ENCODE data around the gene RPS29.
"Not testable (repeated sequence)": the region's sequence is repeated elsewhere in the genome, so short reads cannot be mapped to it uniquely, and the experiment has no call there.

The RPS29 gene

GRCh38 chr14:49619730-49620129, 33.5 kb upstream of the RPS29 start:
- H3K36me3 ChIP-seq (ENCODE audit: insufficient read depth, low read length) = peaks cover 18% of the 10 kb centered on the region
- H3K9me3 ChIP-seq (replicated peaks; ENCODE audit: low read length) = no peaks in the 10 kb centered on the region
- peak overlapping the region; percentile 97 for H3K9ac ChIP-seq (ENCODE audit: low read depth, low read length)
- no peaks in the 10 kb centered on the region for H3K27me3 ChIP-seq (ENCODE audit: control insufficient read depth, insufficient read depth, low read length)
- peaks cover 48% of the 10 kb centered on the region for H3K4me1 ChIP-seq (ENCODE audit: control insufficient read depth, insufficient read depth, low read length)
- peak overlapping the region; percentile 92 for H3K4me3 ChIP-seq (ENCODE audit: low read length)
- H3K4me2 ChIP-seq (ENCODE audit: low read length) = peak overlapping the region; percentile 88

- Histone ChIP-seq H3K4me2 (ENCODE audit: low read length) (peak overlapping the region; percentile 88), H3K4me1 (ENCODE audit: control insufficient read depth, insufficient read depth, low read length) (peaks cover 45% of the 10 kb centered on the region), H3K9ac (ENCODE audit: low read depth, low read length) (peak overlapping the region; percentile 97), H3K36me3 (ENCODE audit: insufficient read depth, low read length) (peaks cover 18% of the 10 kb centered on the region), H3K4me3 (ENCODE audit: low read length) (peak overlapping the region; percentile 92)
- not testable (repeated sequence) for H3K9me3 ChIP-seq (replicated peaks; ENCODE audit: low read length); H3K27me3 ChIP-seq (ENCODE audit: control insufficient read depth, insufficient read depth, low read length)
Observed at GRCh38 chr14:49619273-49619672, 33.1 kb upstream of the RPS29 start.

GRCh38 chr14:49617852-49618519, 31.8 kb upstream of the RPS29 start:
- Histone ChIP-seq H3K4me3 (ENCODE audit: low read length) (peak overlapping the region; percentile 27), H3K9ac (ENCODE audit: low read depth, low read length) (no peak overlapping the region), H3K27me3 (ENCODE audit: control insufficient read depth, insufficient read depth, low read length) (no peaks in the 10 kb centered on the region), H3K4me2 (ENCODE audit: low read length) (peak overlapping the region; percentile 46), H3K4me1 (ENCODE audit: control insufficient read depth, insufficient read depth, low read length) (peaks cover 39% of the 10 kb centered on the region), H3K36me3 (ENCODE audit: insufficient read depth, low read length) (peaks cover 18% of the 10 kb centered on the region), H3K9me3 (replicated peaks; ENCODE audit: low read length) (no peaks in the 10 kb centered on the region)

GRCh38 chr14:49615776-49616175, 29.6 kb upstream of the RPS29 start:
- peaks cover 15% of the 10 kb centered on the region for H3K36me3 ChIP-seq (ENCODE audit: insufficient read depth, low read length)
- no peaks in the 10 kb centered on the region for H3K9me3 ChIP-seq (replicated peaks; ENCODE audit: low read length)
- H3K4me2 ChIP-seq (ENCODE audit: low read length) = no peak overlapping the region
- H3K27me3 ChIP-seq (ENCODE audit: control insufficient read depth, insufficient read depth, low read length) = no peaks in the 10 kb centered on the region
- no peak overlapping the region for H3K4me3 ChIP-seq (ENCODE audit: low read length)
- peaks cover 28% of the 10 kb centered on the region for H3K4me1 ChIP-seq (ENCODE audit: control insufficient read depth, insufficient read depth, low read length)
- no peak overlapping the region for H3K9ac ChIP-seq (ENCODE audit: low read depth, low read length)

GRCh38 chr14:49614196-49614595, 28.0 kb upstream of the RPS29 start:
- Histone ChIP-seq H3K4me1 (ENCODE audit: control insufficient read depth, insufficient read depth, low read length) (peaks cover 26% of the 10 kb centered on the region), H3K4me3 (ENCODE audit: low read length) (no peak overlapping the region), H3K9me3 (replicated peaks; ENCODE audit: low read length) (no peaks in the 10 kb centered on the region), H3K4me2 (ENCODE audit: low read length) (no peak overlapping the region), H3K36me3 (ENCODE audit: insufficient read depth, low read length) (peaks cover 15% of the 10 kb centered on the region), H3K27me3 (ENCODE audit: control insufficient read depth, insufficient read depth, low read length) (no peaks in the 10 kb centered on the region), H3K9ac (ENCODE audit: low read depth, low read length) (no peak overlapping the region)

- H3K4me3 ChIP-seq (ENCODE audit: low read length) = no peak overlapping the region
- H3K36me3 ChIP-seq (ENCODE audit: insufficient read depth, low read length) = peaks cover 11% of the 10 kb centered on the region
- no peaks in the 10 kb centered on the region for H3K27me3 ChIP-seq (ENCODE audit: control insufficient read depth, insufficient read depth, low read length)
- no peaks in the 10 kb centered on the region for H3K9me3 ChIP-seq (replicated peaks; ENCODE audit: low read length)
- H3K4me2 ChIP-seq (ENCODE audit: low read length) = no peak overlapping the region
- H3K4me1 ChIP-seq (ENCODE audit: control insufficient read depth, insufficient read depth, low read length) = peaks cover 13% of the 10 kb centered on the region
- H3K9ac ChIP-seq (ENCODE audit: low read depth, low read length) = no peak overlapping the region
Observed at GRCh38 chr14:49612671-49613070, 26.5 kb upstream of the RPS29 start.

GRCh38 chr14:49612251-49612650, 26.1 kb upstream of the RPS29 start:
- Histone ChIP-seq H3K36me3 (ENCODE audit: insufficient read depth, low read length) (peaks cover 11% of the 10 kb centered on the region), H3K4me1 (ENCODE audit: control insufficient read depth, insufficient read depth, low read length) (peaks cover 8% of the 10 kb centered on the region), H3K9ac (ENCODE audit: low read depth, low read length) (no peak overlapping the region), H3K4me3 (ENCODE audit: low read length) (no peak overlapping the region), H3K9me3 (replicated peaks; ENCODE audit: low read length) (no peaks in the 10 kb centered on the region), H3K27me3 (ENCODE audit: control insufficient read depth, insufficient read depth, low read length) (no peaks in the 10 kb centered on the region), H3K4me2 (ENCODE audit: low read length) (no peak overlapping the region)

- peaks cover 17% of the 10 kb centered on the region for H3K36me3 ChIP-seq (ENCODE audit: insufficient read depth, low read length)
- H3K4me2 ChIP-seq (ENCODE audit: low read length) = no peak overlapping the region
- H3K4me3 ChIP-seq (ENCODE audit: low read length) = no peak overlapping the region
- H3K9ac ChIP-seq (ENCODE audit: low read depth, low read length) = no peak overlapping the region
- no peaks in the 10 kb centered on the region for H3K27me3 ChIP-seq (ENCODE audit: control insufficient read depth, insufficient read depth, low read length)
- no peaks in the 10 kb centered on the region for H3K4me1 ChIP-seq (ENCODE audit: control insufficient read depth, insufficient read depth, low read length)
- no peaks in the 10 kb centered on the region for H3K9me3 ChIP-seq (replicated peaks; ENCODE audit: low read length)
Observed at GRCh38 chr14:49607583-49607982, 21.4 kb upstream of the RPS29 start.

GRCh38 chr14:49598485-49599300, 12.5 kb upstream of the RPS29 start, which contains the start of gene LRR1:
LRR1 (plus strand) TSS chr14:49598940; CDS start chr14:49599021, 81 bp downstream.
- Histone ChIP-seq H3K4me2 (ENCODE audit: low read length) (peak within 1 kb of the TSS; percentile 95), H3K27me3 (ENCODE audit: control insufficient read depth, insufficient read depth, low read length) (no peaks in the 10 kb centered on the region), H3K4me3 (ENCODE audit: low read length) (peak within 1 kb of the TSS; percentile 91), H3K4me1 (ENCODE audit: control insufficient read depth, insufficient read depth, low read length) (no peaks in the 10 kb centered on the region), H3K9me3 (replicated peaks; ENCODE audit: low read length) (no peaks in the 10 kb centered on the region), H3K36me3 (ENCODE audit: insufficient read depth, low read length) (no peaks in the 10 kb centered on the region), H3K9ac (ENCODE audit: low read depth, low read length) (peak within 1 kb of the TSS; percentile 98)

- no peaks in the 10 kb centered on the region for H3K9me3 ChIP-seq (replicated peaks; ENCODE audit: low read length)
- no peaks in the 10 kb centered on the region for H3K36me3 ChIP-seq (ENCODE audit: insufficient read depth, low read length)
- peak overlapping the region; percentile 98 for H3K9ac ChIP-seq (ENCODE audit: low read depth, low read length)
- peak overlapping the region; percentile 91 for H3K4me3 ChIP-seq (ENCODE audit: low read length)
- peak overlapping the region; percentile 87 for H3K4me2 ChIP-seq (ENCODE audit: low read length)
- H3K27me3 ChIP-seq (ENCODE audit: control insufficient read depth, insufficient read depth, low read length) = no peaks in the 10 kb centered on the region
- no peaks in the 10 kb centered on the region for H3K4me1 ChIP-seq (ENCODE audit: control insufficient read depth, insufficient read depth, low read length)
Observed at GRCh38 chr14:49598189-49598484, 12.0 kb upstream of the RPS29 start.

- no peak overlapping the region for H3K9ac ChIP-seq (ENCODE audit: low read depth, low read length)
- no peaks in the 10 kb centered on the region for H3K27me3 ChIP-seq (ENCODE audit: control insufficient read depth, insufficient read depth, low read length)
- no peak overlapping the region for H3K4me3 ChIP-seq (ENCODE audit: low read length)
- no peaks in the 10 kb centered on the region for H3K36me3 ChIP-seq (ENCODE audit: insufficient read depth, low read length)
- H3K4me2 ChIP-seq (ENCODE audit: low read length) = no peak overlapping the region
- no peaks in the 10 kb centered on the region for H3K4me1 ChIP-seq (ENCODE audit: control insufficient read depth, insufficient read depth, low read length)
- no peaks in the 10 kb centered on the region for H3K9me3 ChIP-seq (replicated peaks; ENCODE audit: low read length)
Observed at GRCh38 chr14:49594347-49595091, 8.3 kb upstream of the RPS29 start.

Data from skeletal muscle satellite cell (primary cell).